OCI-LY1 (cell line): ENCODE measurements around the gene CAMTA1.
"Not testable (repeated sequence)": the region's sequence is repeated elsewhere in the genome, so short reads cannot be mapped to it uniquely, and the experiment has no call there.

Source experiments
- H2AFZ ChIP-seq: fragments of 200-600 bp; sonication (generic), shearing (Covaris generic); 2 replicates; pipeline ENCODE4 v1.6.0; 2014; ENCODE audit warnings: antibody characterized with exemption, mild to moderate bottlenecking, low read length
- H3F3A ChIP-seq: fragments of 200-600 bp; sonication (generic), shearing (Covaris generic); 2 replicates; pipeline ENCODE4 v1.6.0; 2014; ENCODE audit warnings: mild to moderate bottlenecking, antibody characterized with exemption, low read length, moderate library complexity; ENCODE audit not compliant: insufficient read depth
- H3K27ac ChIP-seq: fragments of 200-600 bp; sonication (generic); 2 replicates; pipeline ENCODE4 v1.5.1; 2014; ENCODE audit warnings: low read length, mixed run types, mild to moderate bottlenecking, low read depth; ENCODE audit not compliant: poor library complexity, severe bottlenecking
- H3K27me3 ChIP-seq: fragments of 200-600 bp; sonication (generic); 2 replicates; pipeline ENCODE4 v1.6.0; 2014; ENCODE audit warnings: antibody characterized with exemption, mild to moderate bottlenecking, low read length, moderate library complexity; ENCODE audit not compliant: insufficient read depth
- H3K36me3 ChIP-seq: fragments of 200-600 bp; sonication (generic); 2 replicates; pipeline ENCODE4 v1.6.1; 2014; ENCODE audit warnings: mild to moderate bottlenecking, antibody characterized with exemption, low read length, moderate library complexity, mixed read lengths; ENCODE audit not compliant: insufficient read depth
- H3K4me1 ChIP-seq: fragments of 200-600 bp; sonication (generic); 2 replicates; pipeline ENCODE4 v1.5.1; 2014; ENCODE audit warnings: mild to moderate bottlenecking, low read length, moderate library complexity; ENCODE audit not compliant: insufficient read depth, severe bottlenecking
- H3K4me2 ChIP-seq: fragments of 200-600 bp; sonication (generic), shearing (Covaris generic); 2 replicates; pipeline ENCODE4 v1.6.1; 2014; ENCODE audit warnings: low read length
- H3K4me3 ChIP-seq: fragments of 200-600 bp; sonication (generic); 2 replicates; pipeline ENCODE4 v1.5.1; 2014; ENCODE audit warnings: low read length, low read depth, mild to moderate bottlenecking, mixed read lengths; ENCODE audit not compliant: poor library complexity, severe bottlenecking
- H3K79me2 ChIP-seq: fragments of 200-600 bp; shearing (Covaris generic); 2 replicates; pipeline ENCODE4 v1.6.1; 2016; ENCODE audit warnings: mixed run types, low read length, mixed read lengths; ENCODE audit not compliant: insufficient read depth
- H3K9ac ChIP-seq: fragments of 200-600 bp; sonication (generic), shearing (Covaris generic); 2 replicates; pipeline ENCODE4 v1.6.1; 2014; ENCODE audit warnings: mild to moderate bottlenecking, low read length, mixed read lengths
- H3K9me2 ChIP-seq: fragments of 200-600 bp; sonication (generic), shearing (Covaris generic); 2 replicates; pipeline ENCODE4 v1.6.1; 2014; ENCODE audit warnings: low read depth, mild to moderate bottlenecking, low read length, mixed read lengths
- H3K9me3 ChIP-seq: fragments of 200-600 bp; shearing (Covaris generic); 2 replicates; pipeline ENCODE4 v1.6.1; 2014; ENCODE audit warnings: low read length, mixed read lengths
- H4K20me1 ChIP-seq: fragments of 200-600 bp; sonication (generic), shearing (Covaris generic); 2 replicates; pipeline ENCODE4 v1.6.0; 2016; ENCODE audit warnings: mild to moderate bottlenecking, low read length; ENCODE audit not compliant: insufficient read depth
- EZH2 ChIP-seq: fragments of 200-600 bp; sonication (generic), shearing (Covaris generic); IDR thresholded peaks from 2 replicates; pipeline ENCODE4 v1.8.0; 2017; ENCODE audit warnings: borderline replicate concordance, mixed run types, mild to moderate bottlenecking, antibody characterized with exemption, low read length, moderate library complexity, mixed read lengths
- TF ChIP-seq, protein P1 (sequence below): fragments of 200-600 bp; sonication (generic), shearing (Covaris generic); IDR thresholded peaks from 2 replicates; pipeline ENCODE4 v1.5.1; 2017; ENCODE audit warnings: mild to moderate bottlenecking, antibody characterized with exemption, low read length, moderate library complexity, mixed read lengths

Gene CAMTA1

DNA sequence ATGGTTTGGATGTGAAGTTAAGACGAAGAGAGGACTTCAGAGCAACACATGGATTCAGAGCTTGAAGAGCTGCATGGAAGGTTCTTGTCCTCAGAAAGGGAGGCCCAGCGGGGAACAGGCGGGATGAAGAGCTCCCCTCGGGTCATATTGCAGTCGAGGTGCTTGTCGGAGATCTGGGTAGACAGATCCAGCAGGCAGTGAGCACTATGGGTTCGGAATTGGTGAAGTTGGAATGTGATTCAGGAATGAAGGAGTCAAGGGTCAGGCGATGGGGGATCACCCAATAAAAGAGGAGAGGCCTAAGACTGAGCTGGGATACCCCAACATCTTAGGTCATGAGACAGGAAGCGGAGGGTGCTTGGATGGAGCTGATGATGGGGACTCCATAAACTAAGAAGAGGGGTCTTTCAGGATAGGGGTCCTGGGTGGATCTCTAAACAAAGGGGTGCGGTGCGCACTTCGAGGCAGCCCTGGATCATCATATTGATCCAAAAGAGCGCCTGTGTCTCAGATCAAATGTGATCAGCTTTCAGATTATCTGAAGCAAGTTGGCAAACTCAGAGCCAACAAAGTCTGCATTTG lies 809.6 kb downstream of the CAMTA1 start:
- no peaks in the 10 kb centered on the region for H3K27me3 ChIP-seq
- H3K36me3 ChIP-seq, result no peaks in the 10 kb centered on the region

DNA sequence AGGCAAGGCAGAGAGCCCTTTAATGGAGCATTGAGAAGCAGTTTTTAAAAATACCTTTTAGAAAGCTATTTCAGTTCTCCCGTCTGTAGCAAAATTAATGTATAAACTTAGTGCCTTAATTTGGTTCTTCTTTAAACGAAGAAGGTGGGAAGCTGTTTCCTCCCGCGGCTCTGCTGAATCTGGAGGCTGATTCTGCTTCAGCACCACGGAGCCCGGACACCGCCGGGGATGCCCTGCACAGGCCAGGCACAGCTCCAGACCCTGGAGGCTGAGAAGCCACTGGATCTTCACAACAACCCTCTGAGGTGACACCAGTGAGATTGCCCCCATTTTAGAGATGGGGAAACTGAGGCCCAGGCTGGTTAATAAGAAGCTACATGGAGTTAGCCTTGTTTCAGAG lies 810.1 kb downstream of the CAMTA1 start:
- Histone ChIP-seq H3K9ac (no peak overlapping the region), H3K27me3 (no peaks in the 10 kb centered on the region), H3K9me3 (no peaks in the 10 kb centered on the region), H3K4me3 (no peak overlapping the region), H2AFZ (no peak overlapping the region), H3K9me2 (no peaks in the 10 kb centered on the region), H3K27ac (no peak overlapping the region), H3K79me2 (no peaks in the 10 kb centered on the region), H3K36me3 (no peaks in the 10 kb centered on the region), H3F3A (no peaks in the 10 kb centered on the region), H3K4me2 (no peak overlapping the region), H3K4me1 (no peaks in the 10 kb centered on the region), H4K20me1 (no peaks in the 10 kb centered on the region)
- TF ChIP-seq, protein P1, sequence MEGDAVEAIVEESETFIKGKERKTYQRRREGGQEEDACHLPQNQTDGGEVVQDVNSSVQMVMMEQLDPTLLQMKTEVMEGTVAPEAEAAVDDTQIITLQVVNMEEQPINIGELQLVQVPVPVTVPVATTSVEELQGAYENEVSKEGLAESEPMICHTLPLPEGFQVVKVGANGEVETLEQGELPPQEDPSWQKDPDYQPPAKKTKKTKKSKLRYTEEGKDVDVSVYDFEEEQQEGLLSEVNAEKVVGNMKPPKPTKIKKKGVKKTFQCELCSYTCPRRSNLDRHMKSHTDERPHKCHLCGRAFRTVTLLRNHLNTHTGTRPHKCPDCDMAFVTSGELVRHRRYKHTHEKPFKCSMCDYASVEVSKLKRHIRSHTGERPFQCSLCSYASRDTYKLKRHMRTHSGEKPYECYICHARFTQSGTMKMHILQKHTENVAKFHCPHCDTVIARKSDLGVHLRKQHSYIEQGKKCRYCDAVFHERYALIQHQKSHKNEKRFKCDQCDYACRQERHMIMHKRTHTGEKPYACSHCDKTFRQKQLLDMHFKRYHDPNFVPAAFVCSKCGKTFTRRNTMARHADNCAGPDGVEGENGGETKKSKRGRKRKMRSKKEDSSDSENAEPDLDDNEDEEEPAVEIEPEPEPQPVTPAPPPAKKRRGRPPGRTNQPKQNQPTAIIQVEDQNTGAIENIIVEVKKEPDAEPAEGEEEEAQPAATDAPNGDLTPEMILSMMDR, result no peak
- no peak for TF ChIP-seq EZH2

More for the DNA sequence above, 809.6 kb downstream of the CAMTA1 start:
- TF ChIP-seq, protein P1, result no peak
- no peak for TF ChIP-seq EZH2
- Histone ChIP-seq H3K9ac (no peak overlapping the region), H2AFZ (no peak overlapping the region), H3K9me2 (no peaks in the 10 kb centered on the region), H3K4me1 (no peaks in the 10 kb centered on the region), H3K9me3 (no peaks in the 10 kb centered on the region), H3K4me3 (no peak overlapping the region), H3F3A (no peaks in the 10 kb centered on the region), H3K27ac (no peak overlapping the region), H4K20me1 (no peaks in the 10 kb centered on the region), H3K79me2 (no peaks in the 10 kb centered on the region), H3K4me2 (no peak overlapping the region)

DNA sequence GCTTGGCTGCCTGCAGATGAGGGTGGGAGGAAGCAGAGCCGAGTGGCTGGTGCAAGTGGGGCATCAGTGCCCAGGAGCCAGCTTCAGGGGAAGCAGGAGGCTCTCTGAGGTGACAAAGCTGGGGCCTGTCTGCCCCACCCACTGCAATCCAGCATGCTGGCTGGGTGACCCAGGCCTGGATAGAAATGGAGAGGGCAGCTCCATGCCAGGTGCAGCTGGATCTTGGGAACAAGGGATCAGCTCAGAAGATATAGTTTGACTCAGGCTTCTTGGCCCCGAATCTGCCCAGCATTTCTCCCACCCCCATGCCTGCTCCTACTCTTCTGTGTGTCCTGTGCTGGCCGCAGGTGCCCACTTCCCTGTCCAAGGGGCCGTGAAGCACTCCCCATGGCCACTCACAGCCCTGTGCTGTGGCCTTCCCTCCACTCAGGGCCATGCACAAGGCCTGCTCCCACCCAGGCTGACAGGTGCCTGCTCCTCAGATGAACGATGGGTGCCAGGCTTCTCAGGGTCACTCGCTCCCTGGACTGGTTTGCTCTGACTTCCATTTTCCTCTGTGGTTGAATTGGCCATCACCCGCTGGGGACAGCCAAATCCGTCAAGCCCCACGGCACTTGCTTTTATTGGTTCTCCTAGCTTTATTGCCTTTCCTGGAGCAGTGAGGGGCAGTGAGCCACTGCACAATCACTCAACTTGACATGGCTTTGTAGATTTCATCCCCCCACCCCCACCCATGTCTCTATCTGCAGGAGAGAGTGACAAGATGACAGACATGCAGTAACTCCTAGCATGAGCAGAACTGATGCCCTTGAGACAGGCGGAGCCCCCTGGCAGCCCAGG lies 811.1 kb downstream of the CAMTA1 start:
- no peak overlapping the region for H3K4me2 ChIP-seq
- TF ChIP-seq, protein P1, result no peak
- TF ChIP-seq EZH2, result no peak
- no peak overlapping the region for H3K4me3 ChIP-seq
- H3K9ac ChIP-seq, result no peak overlapping the region
- no peak overlapping the region for H3K27ac ChIP-seq
- no peak overlapping the region for H2AFZ ChIP-seq
- H3K9me2 ChIP-seq, result no peaks in the 10 kb centered on the region
- H3K27me3 ChIP-seq, result no peaks in the 10 kb centered on the region
- no peaks in the 10 kb centered on the region for H3K9me3 ChIP-seq
- no peaks in the 10 kb centered on the region for H4K20me1 ChIP-seq
- H3K79me2 ChIP-seq, result no peaks in the 10 kb centered on the region
- no peaks in the 10 kb centered on the region for H3K4me1 ChIP-seq
- no peaks in the 10 kb centered on the region for H3F3A ChIP-seq
- no peaks in the 10 kb centered on the region for H3K36me3 ChIP-seq

DNA sequence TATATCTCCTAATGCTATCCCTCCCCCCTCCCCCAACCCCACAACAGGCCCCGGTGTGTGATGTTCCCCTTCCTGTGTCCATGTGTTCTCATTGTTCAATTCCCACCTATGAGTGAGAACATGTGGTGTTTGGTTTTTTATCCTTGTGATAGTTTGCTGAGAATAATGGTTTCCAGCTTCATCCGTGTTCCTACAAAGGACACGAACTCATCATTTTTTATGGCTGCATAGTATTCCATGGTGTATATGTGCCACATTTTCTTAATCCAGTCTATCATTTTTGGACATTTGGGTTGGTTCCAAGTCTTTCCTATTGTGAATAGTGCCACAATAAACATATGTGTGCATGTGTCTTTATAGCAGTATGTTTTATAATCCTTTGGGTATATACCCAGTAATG lies 812.8 kb downstream of the CAMTA1 start:
- not testable (repeated sequence) for H3K36me3 ChIP-seq, H3K27ac ChIP-seq

DNA sequence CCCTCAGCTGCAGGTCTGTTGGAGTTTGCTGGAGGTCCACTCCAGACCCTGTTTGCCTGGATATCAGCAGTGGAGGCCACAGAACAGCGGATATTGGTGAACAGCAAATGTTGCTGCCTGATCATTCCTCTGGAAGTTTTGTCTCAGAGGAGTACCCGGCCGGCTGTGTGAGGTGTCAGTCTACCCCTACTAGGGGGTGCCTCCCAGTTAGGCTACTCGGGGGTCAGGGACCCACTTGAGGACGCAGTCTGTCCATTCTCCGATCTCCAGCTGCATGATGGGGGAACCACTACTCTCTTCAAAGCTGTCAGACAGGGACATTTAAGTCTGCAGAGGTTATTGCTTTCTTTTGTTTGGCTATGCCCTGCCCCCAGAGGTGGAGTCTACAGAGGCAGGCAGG lies 819.7 kb downstream of the CAMTA1 start:
- H3K9me3 ChIP-seq, H3F3A ChIP-seq, H3K79me2 ChIP-seq, H3K4me1 ChIP-seq, H3K4me3 ChIP-seq, H3K36me3 ChIP-seq, H3K27me3 ChIP-seq, H3K9me2 ChIP-seq, H4K20me1 ChIP-seq, H3K9ac ChIP-seq, H3K4me2 ChIP-seq, H2AFZ ChIP-seq, H3K27ac ChIP-seq: not testable (repeated sequence)

More for the DNA sequence above, 812.8 kb downstream of the CAMTA1 start:
- H3F3A ChIP-seq, H3K9me3 ChIP-seq, H3K9ac ChIP-seq, H3K4me2 ChIP-seq, H4K20me1 ChIP-seq, H2AFZ ChIP-seq, H3K27me3 ChIP-seq, H3K9me2 ChIP-seq, H3K4me3 ChIP-seq, H3K79me2 ChIP-seq, H3K4me1 ChIP-seq: not testable (repeated sequence)
